Stimulated activated CD8-positive, alpha-beta memory T cell treated with anti-CD3 and anti-CD28 coated beads, Interleukin-7, amount 100 ng/mL, for 4 hours (primary cell): Measurements from ENCODE around the gene SMIM35.

Experiments used
- DNase-seq, 2 donors: peaks; one replicate each; pipeline ENCODE4 v3.0.0-alpha.2; 2020; ENCODE audit warnings: low read depth in 2 of 2

Gene SMIM35

GRCh38 chr11:118109231-118109630 lies 22.5 kb upstream of the SMIM35 start:
- DNase-seq = no peak

GRCh38 chr11:118108513-118108912 lies 21.8 kb upstream of the SMIM35 start:
- DNase-seq = no peak

- no peak for DNase-seq
Observed at GRCh38 chr11:118106789-118107335, 20.1 kb upstream of the SMIM35 start.

GRCh38 chr11:118105657-118106305 lies 19.0 kb upstream of the SMIM35 start:
- no peak for DNase-seq

- DNase-seq = no peak
Observed at GRCh38 chr11:118104491-118104890, 17.7 kb upstream of the SMIM35 start.

- DNase-seq = no peak
Observed at GRCh38 chr11:118102721-118103261, 16.0 kb upstream of the SMIM35 start.

- DNase-seq = no peak
Observed at GRCh38 chr11:118100691-118101232, 14.0 kb upstream of the SMIM35 start.

- no peak for DNase-seq
Observed at GRCh38 chr11:118099838-118100556, 13.2 kb upstream of the SMIM35 start.

GRCh38 chr11:118098996-118099837 lies 12.5 kb upstream of the SMIM35 start:
- no peak for DNase-seq

- no peak for DNase-seq
Observed at GRCh38 chr11:118095967-118096367, 9.2 kb upstream of the SMIM35 start.

GRCh38 chr11:118095493-118095892 lies 8.7 kb upstream of the SMIM35 start:
- DNase-seq = no peak

GRCh38 chr11:118092907-118093571 lies 6.3 kb upstream of the SMIM35 start:
- no peak for DNase-seq

- no peak for DNase-seq
Observed at GRCh38 chr11:118091690-118092089, 4.9 kb upstream of the SMIM35 start.

- DNase-seq = no peak
Observed at GRCh38 chr11:118090545-118091162, 3.9 kb upstream of the SMIM35 start.

- DNase-seq = no peak
Observed at GRCh38 chr11:118088531-118088930, 1.8 kb upstream of the SMIM35 start.

GRCh38 chr11:118087931-118088330 lies 1.2 kb upstream of the SMIM35 start:
- no peak for DNase-seq

- DNase-seq = no peak
Observed at GRCh38 chr11:118084656-118085055, 2.1 kb downstream of the SMIM35 start.

GRCh38 chr11:118084247-118084646 lies 2.5 kb downstream of the SMIM35 start:
- DNase-seq = no peak

GRCh38 chr11:118082880-118083552 lies 3.7 kb downstream of the SMIM35 start:
- no peak for DNase-seq
